Measurements from ENCODE around the gene EML4.

GRCh38 chr2:42303252-42303651, 134.1 kb downstream of the EML4 start:
- TF ChIP-seq CTCF (IDR thresholded peaks at IDR 0.05), result no peak
- no peak for TF ChIP-seq POLR2A (IDR thresholded peaks at IDR 0.05)
